HFFc6 (cell line): ENCODE results near the gene BDNF. TPM values are rescaled to one million over a fixed set of nuclear protein-coding genes. Genes with fewer than 3 reads are reported as not detected.

Experiments
- DNase-seq: peaks from one replicate; pipeline ENCODE4 v3.0.0-alpha.2; 2018
- H3K27ac Mint-ChIP-seq: 2 replicates; pipeline ENCODE4 v1.8.0; 2020; ENCODE audit warnings: mild to moderate bottlenecking, mixed read lengths
- H3K27me3 Mint-ChIP-seq: 2 replicates; pipeline ENCODE4 v1.8.0; 2021; ENCODE audit warnings: mild to moderate bottlenecking, moderate library complexity, mixed read lengths; ENCODE audit not compliant: insufficient read depth
- H3K36me3 Mint-ChIP-seq: 2 replicates; pipeline ENCODE4 v1.8.0; 2021; ENCODE audit warnings: low read depth, mixed read lengths
- H3K4me1 Mint-ChIP-seq: 2 replicates; pipeline ENCODE4 v1.8.0; 2020; ENCODE audit warnings: low read depth, mixed read lengths
- H3K4me3 Mint-ChIP-seq: 2 replicates; pipeline ENCODE4 v1.8.0; 2020; ENCODE audit warnings: mild to moderate bottlenecking, moderate library complexity, mixed read lengths
- H3K9me3 Mint-ChIP-seq: 2 replicates; pipeline ENCODE4 v1.8.0; 2020; ENCODE audit warnings: mild to moderate bottlenecking, mixed read lengths
- CTCF ChIP-seq: fragments of 200-600 bp; sonication (generic); IDR thresholded peaks from 2 replicates; pipeline ENCODE4 v1.5.0; 2021; ENCODE audit warnings: antibody characterized with exemption, mild to moderate bottlenecking
- total RNA-seq, 6 experiments: library from RNA; stranded (reverse); fragmentation: NEBNext Ultra II Directional; extraction: Animal tissue kit (Norgen Biotek cat#: 25700); gene quantifications; 2 replicates in 1 of 6; 3 replicates in 5 of 6; pipeline ENCODE4 v1.2.3, GENCODE V29; 2021

Gene BDNF
- total RNA-seq, 6 experiments from 2014 or later, result 62.1 to 92.2 (median 90.0) TPM

DNA sequence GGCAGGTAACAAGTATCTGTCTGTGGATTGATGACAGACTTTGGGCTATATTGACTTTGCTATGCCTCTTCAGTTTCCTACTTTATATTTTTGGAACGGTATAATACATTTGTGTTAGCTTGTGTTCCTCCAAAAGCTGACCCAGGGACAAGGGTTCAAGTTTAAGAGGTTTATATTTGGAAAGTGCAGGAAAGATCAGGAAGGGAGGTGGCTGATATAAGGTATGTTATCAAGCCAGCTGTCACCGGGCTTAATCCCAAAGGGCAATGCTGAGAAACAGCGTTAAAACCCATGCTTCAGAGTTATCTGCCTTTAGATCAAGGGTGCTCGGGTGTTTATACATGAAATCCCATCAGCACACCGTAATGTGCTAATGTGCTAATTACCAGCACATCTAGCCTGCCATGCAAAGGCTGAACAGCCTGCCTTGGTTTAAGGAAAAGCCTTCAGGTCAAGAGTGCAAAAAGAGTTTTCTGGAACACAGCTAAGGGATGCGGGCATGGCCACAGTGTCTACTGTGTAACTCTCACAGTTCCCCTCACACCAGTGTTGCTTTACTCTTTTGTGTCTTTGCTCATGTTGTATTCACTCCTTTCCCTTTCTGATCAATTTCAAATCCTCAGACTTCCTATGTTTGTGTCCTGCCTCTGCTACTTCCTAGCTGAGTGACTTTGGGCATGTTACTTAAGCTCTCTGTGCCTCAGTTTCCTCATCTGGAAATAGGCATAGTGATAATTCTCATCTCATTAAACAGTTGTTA is 77.5 kb downstream of the BDNF start:
- no peak for DNase-seq
- Mint-ChIP-seq H3K4me1 (peaks cover 28% of the 10 kb centered on the region), H3K27me3 (peaks cover 14% of the 10 kb centered on the region), H3K4me3 (no peak overlapping the region), H3K36me3 (peaks cover 4% of the 10 kb centered on the region; the same call in 1 of the 2 replicates), H3K27ac (no peak overlapping the region), H3K9me3 (no peaks in the 10 kb centered on the region)
- no peak for TF ChIP-seq CTCF

GRCh38 chr11:27621405-27622161 is 78.7 kb downstream of the BDNF start:
- Mint-ChIP-seq H3K9me3 (no peaks in the 10 kb centered on the region), H3K36me3 (peaks cover 4% of the 10 kb centered on the region; the same call in 1 of the 2 replicates), H3K4me3 (no peak overlapping the region), H3K4me1 (peaks cover 28% of the 10 kb centered on the region), H3K27ac (no peak overlapping the region), H3K27me3 (peaks cover 14% of the 10 kb centered on the region)
- DNase-seq, result no peak
- TF ChIP-seq CTCF, result no peak

- Mint-ChIP-seq H3K36me3 (peaks cover 4% of the 10 kb centered on the region; the same call in 1 of the 2 replicates), H3K4me1 (peaks cover 28% of the 10 kb centered on the region), H3K27me3 (peaks cover 7% of the 10 kb centered on the region), H3K4me3 (no peak overlapping the region), H3K27ac (no peak overlapping the region), H3K9me3 (no peaks in the 10 kb centered on the region)
- DNase-seq, result no peak
- TF ChIP-seq CTCF, result no peak
These were observed 80.4 kb downstream of the BDNF start for GRCh38 chr11:27619763-27620335.

DNA sequence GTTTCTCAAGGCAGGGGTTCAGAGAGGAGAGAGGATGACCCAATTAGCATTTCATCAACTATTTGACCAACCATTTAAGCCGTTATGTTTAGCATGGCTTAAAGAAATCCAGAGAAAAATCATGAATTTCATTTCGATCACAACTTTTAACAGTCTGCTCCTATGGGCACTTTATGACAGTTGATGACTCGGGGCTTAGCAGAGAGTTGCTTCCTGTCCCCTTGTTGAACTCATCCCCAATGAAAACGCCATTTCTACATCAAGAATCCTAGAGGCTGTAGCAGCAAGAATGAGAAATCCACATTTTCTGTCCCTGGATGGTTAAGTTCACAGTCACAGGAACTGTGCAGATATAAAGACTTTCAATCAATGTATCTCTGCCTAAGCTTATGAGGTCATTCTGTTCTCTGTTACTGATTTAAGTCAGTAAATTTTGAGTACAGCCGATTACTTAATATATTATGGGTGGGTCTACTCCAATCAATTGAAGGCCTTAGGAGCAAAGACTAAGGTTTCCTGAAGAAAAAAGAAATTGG is 81.1 kb downstream of the BDNF start:
- TF ChIP-seq CTCF, result no peak
- peak overlapping the region; percentile 56 for H3K4me3 Mint-ChIP-seq
- peak overlapping the region; percentile 70 for H3K27ac Mint-ChIP-seq
- H3K36me3 Mint-ChIP-seq, result peaks cover 3% of the 10 kb centered on the region; the same call in 1 of the 2 replicates
- peaks cover 4% of the 10 kb centered on the region; the same call in 1 of the 2 replicates for H3K27me3 Mint-ChIP-seq
- DNase-seq, result no peak
- no peaks in the 10 kb centered on the region for H3K9me3 Mint-ChIP-seq
- H3K4me1 Mint-ChIP-seq, result peaks cover 31% of the 10 kb centered on the region

DNA sequence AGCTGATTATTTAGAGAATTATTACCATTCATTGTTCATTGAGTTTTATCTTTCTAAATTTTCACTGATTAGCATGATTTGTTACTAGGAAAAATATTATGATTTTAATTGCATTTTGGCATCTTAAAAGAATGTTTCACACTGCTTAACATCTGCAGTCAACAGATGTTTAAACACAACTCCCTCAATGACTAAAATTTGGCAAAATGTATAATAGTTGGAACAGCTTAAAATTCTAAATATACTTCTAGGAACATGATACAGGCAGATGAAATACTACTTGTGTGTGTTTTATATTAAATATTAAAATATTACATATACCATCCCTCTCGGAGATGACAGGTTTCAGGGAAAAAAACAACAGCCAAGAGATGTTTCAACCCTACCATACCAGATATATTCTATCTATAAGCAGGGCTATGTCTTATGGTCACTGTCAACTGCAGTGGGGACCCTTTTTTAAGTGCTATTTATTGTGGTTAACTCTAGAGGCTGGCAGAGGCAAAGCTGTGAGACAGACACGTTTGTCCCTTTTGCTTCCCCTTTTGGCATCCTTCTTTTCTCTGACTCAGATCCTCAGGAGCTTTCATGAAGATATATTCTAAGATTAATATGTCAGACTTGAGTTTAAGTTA is 81.9 kb downstream of the BDNF start:
- H3K27me3 Mint-ChIP-seq, result peaks cover 3% of the 10 kb centered on the region; the same call in 1 of the 2 replicates
- peak overlapping the region; percentile 70 for H3K27ac Mint-ChIP-seq
- H3K36me3 Mint-ChIP-seq, result no peaks in the 10 kb centered on the region
- peak overlapping the region; percentile 56 for H3K4me3 Mint-ChIP-seq
- H3K9me3 Mint-ChIP-seq, result no peaks in the 10 kb centered on the region
- no peak for TF ChIP-seq CTCF
- no peak for DNase-seq
- peaks cover 38% of the 10 kb centered on the region for H3K4me1 Mint-ChIP-seq
